ENCODE measurements around the gene BTF3. TPM values are rescaled to one million over a fixed set of nuclear protein-coding genes. Genes with fewer than 3 reads are reported as not detected.

BTF3 gene
- total and polyA plus RNA-seq, 12 donors: 375 to 852 (median 509) TPM

GRCh38 chr5:73469878-73470277 is 28.4 kb upstream of the BTF3 start:
- 92 to 95% (median 95%) methylated on average over 6 to 8 of the region's 8 CpGs for WGBS, 4 donors
- Histone ChIP-seq H3K27me3 (no peaks in the 10 kb centered on the region), H3K9me3 (replicated peaks in 1 of 3) (no peaks in the 10 kb centered on the region), H3K4me3 (no peak overlapping the region), H3K36me3 (replicated peaks in 1 of 2) (no peaks in the 10 kb centered on the region), H3K27ac (no peak overlapping the region), H3K4me1 (replicated peaks in 1 of 2) (no peaks in the 10 kb centered on the region)
- TF ChIP-seq POLR2A (IDR thresholded peaks at IDR 0.05): no peak
- intact Hi-C loops (cut with DNase I): no loop called here
- no peak for DNase-seq

GRCh38 chr5:73471654-73472053 is 26.6 kb upstream of the BTF3 start:
- H3K27ac ChIP-seq: no peak overlapping the region
- no peaks in the 10 kb centered on the region for H3K36me3 ChIP-seq (replicated peaks in 1 of 2)
- no peaks in the 10 kb centered on the region for H3K27me3 ChIP-seq
- TF ChIP-seq POLR2A (IDR thresholded peaks at IDR 0.05): no peak
- no peak for TF ChIP-seq CTCF (IDR thresholded peaks at IDR 0.05)
- intact Hi-C loops (cut with DNase I): no loop called here
- no peaks in the 10 kb centered on the region for H3K4me1 ChIP-seq (replicated peaks in 1 of 2)
- DNase-seq: no peak
- no peaks in the 10 kb centered on the region for H3K9me3 ChIP-seq (replicated peaks in 1 of 3)
- H3K4me3 ChIP-seq: no peak overlapping the region

GRCh38 chr5:73472116-73472515 is 26.1 kb upstream of the BTF3 start:
- Histone ChIP-seq H3K27ac (no peak overlapping the region), H3K27me3 (no peaks in the 10 kb centered on the region), H3K9me3 (replicated peaks in 1 of 3) (no peaks in the 10 kb centered on the region), H3K4me3 (no peak overlapping the region), H3K36me3 (replicated peaks in 1 of 2) (no peaks in the 10 kb centered on the region), H3K4me1 (replicated peaks in 1 of 2) (no peaks in the 10 kb centered on the region)
- TF ChIP-seq POLR2A (IDR thresholded peaks at IDR 0.05) (no peak), CTCF (IDR thresholded peaks at IDR 0.05) (no peak)
- 54 to 88% (median 59%) methylated on average over 3 of the region's 3 CpGs for WGBS, 4 donors
- no peak for DNase-seq
- intact Hi-C loops (cut with DNase I): no loop called here

GRCh38 chr5:73480500-73480899 is 17.7 kb upstream of the BTF3 start:
- no peak overlapping the region for H3K4me3 ChIP-seq
- intact Hi-C loops (cut with DNase I): no loop called here
- 60 to 94% (median 79%) methylated on average over 1 of the region's 1 CpG for WGBS, 4 donors
- no peak for DNase-seq
- TF ChIP-seq CTCF (IDR thresholded peaks at IDR 0.05): no peak
- no peak for TF ChIP-seq POLR2A (IDR thresholded peaks at IDR 0.05)
- H3K27ac ChIP-seq: no peak overlapping the region
- H3K9me3 ChIP-seq (replicated peaks in 1 of 3): no peaks in the 10 kb centered on the region
- no peaks in the 10 kb centered on the region for H3K4me1 ChIP-seq (replicated peaks in 1 of 2)
- no peaks in the 10 kb centered on the region for H3K36me3 ChIP-seq (replicated peaks in 1 of 2)
- H3K27me3 ChIP-seq: no peaks in the 10 kb centered on the region

- WGBS, 4 donors: 73 to 83% (median 77%) methylated on average over 4 of the region's 4 CpGs
- intact Hi-C loops (cut with DNase I): no loop called here
- no peaks in the 10 kb centered on the region for H3K27me3 ChIP-seq
- H3K27ac ChIP-seq: no peak overlapping the region
- no peaks in the 10 kb centered on the region for H3K36me3 ChIP-seq (replicated peaks in 1 of 2)
- TF ChIP-seq POLR2A (IDR thresholded peaks at IDR 0.05): no peak
- no peak for TF ChIP-seq CTCF (IDR thresholded peaks at IDR 0.05)
- DNase-seq: no peak
- no peaks in the 10 kb centered on the region for H3K4me1 ChIP-seq (replicated peaks in 1 of 2)
- H3K9me3 ChIP-seq (replicated peaks in 1 of 3): no peaks in the 10 kb centered on the region
- no peak overlapping the region for H3K4me3 ChIP-seq
Measured at GRCh38 chr5:73482383-73483136, 15.7 kb upstream of the BTF3 start.
